K562 treated with DMSO at 1 percent for 24 hours (cell line): Measurements from ENCODE around the gene FSCN2. TPM values are rescaled to one million over a fixed set of nuclear protein-coding genes. Genes with fewer than 3 reads are reported as not detected.

Experiments
- total RNA-seq: library from RNA; unstranded; fragments of 300-600 nt; gene quantifications from 2 replicates; pipeline ENCODE4 v1.2.3, GENCODE V29; 2022; ENCODE audit warnings: low read depth; ENCODE audit not compliant: insufficient read depth

FSCN2 gene, protein sequence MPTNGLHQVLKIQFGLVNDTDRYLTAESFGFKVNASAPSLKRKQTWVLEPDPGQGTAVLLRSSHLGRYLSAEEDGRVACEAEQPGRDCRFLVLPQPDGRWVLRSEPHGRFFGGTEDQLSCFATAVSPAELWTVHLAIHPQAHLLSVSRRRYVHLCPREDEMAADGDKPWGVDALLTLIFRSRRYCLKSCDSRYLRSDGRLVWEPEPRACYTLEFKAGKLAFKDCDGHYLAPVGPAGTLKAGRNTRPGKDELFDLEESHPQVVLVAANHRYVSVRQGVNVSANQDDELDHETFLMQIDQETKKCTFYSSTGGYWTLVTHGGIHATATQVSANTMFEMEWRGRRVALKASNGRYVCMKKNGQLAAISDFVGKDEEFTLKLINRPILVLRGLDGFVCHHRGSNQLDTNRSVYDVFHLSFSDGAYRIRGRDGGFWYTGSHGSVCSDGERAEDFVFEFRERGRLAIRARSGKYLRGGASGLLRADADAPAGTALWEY
- 0.32 TPM in 1 of 2 replicates, not detected in the other for total RNA-seq

GRCh38 chr17:81527591-81528383 lies at the start of gene FSCN2:
TSS of gene FSCN2 (plus strand) at chr17:81528377. CDS start at chr17:81528532, 155 bp downstream.

DNA sequence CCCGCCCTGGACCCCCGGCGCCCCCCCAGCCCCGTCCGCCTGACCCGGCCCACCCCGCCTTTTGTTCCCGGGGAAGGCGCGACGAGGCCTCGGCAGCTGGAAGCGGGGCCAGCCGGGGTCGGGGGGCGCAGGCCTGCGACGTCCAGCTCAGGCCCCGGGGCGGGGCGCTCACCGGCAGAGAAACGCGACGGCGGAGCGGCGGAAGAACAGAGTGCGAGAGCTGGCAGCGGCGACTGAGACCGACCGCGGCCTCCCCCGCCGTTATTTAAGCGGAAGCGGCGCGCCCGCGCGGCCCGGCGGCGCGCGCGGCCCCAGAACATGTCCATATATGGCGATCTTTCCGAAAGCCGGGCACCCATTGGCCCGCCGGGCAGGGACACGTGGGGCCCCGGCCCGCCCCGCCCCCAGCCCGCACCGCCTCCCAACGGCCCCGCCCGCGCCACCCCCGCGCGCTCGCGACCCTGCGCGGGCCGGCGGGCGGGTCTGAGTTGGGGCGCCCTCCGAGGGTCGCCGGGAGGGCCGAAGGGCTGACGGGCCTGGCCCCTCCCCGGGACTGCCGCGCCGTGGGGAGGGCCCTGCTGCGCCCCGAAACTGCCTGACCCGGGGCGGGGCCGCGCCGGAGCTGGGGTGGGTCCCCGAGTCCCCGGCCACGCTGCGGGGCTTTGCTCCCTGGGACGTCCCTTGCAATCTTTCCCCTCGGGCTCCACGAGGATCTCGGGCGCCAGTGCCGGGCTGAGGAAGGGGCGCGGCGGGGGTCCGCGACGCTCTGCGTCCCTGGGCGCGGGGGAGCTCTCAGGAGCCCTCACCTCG lies 15.4 kb upstream of the FSCN2 start, which contains the start of gene ACTG1:
ACTG1 (minus strand) TSS at position 238 of the 810 bp plus-strand sequence. CDS start 445 bp downstream, outside the sequence.

GRCh38 chr17:81552244-81553017 lies 24.3 kb downstream of the FSCN2 start, which contains the start of gene FAAP100:
TSS of gene FAAP100 (minus strand) at chr17:81552353. CDS start at chr17:81552330, 23 bp downstream.

Other genes starting within 250 kb of the FSCN2 start
- gene SLC38A10, start 233.1 kb upstream of the FSCN2 start, total RNA-seq = 106 and 116 TPM in 2 replicates
- 7.7 and 8.3 TPM in 2 replicates for gene BAHCC1, start 132.9 kb upstream of the FSCN2 start, total RNA-seq
- 1,611 and 1,834 TPM in 2 replicates for gene ACTG1, start 15.6 kb upstream of the FSCN2 start, total RNA-seq
- 25.2 and 31.7 TPM in 2 replicates for gene FAAP100, start 24.0 kb downstream of the FSCN2 start, total RNA-seq
- gene NPLOC4, start 108.7 kb downstream of the FSCN2 start, total RNA-seq = 121 and 124 TPM in 2 replicates
- gene TSPAN10, start 108.8 kb downstream of the FSCN2 start, total RNA-seq = 0.95 and 1.4 TPM in 2 replicates
- gene PDE6G, start 128.2 kb downstream of the FSCN2 start, total RNA-seq = not detected in 2 replicates
- gene OXLD1, start 138.2 kb downstream of the FSCN2 start, total RNA-seq = 131 and 152 TPM in 2 replicates
- 38.7 and 44.1 TPM in 2 replicates for gene CCDC137, start 138.4 kb downstream of the FSCN2 start, total RNA-seq
- 23.5 and 24.0 TPM in 2 replicates for gene ARL16, start 155.4 kb downstream of the FSCN2 start, total RNA-seq
- gene HGS, start 155.6 kb downstream of the FSCN2 start, total RNA-seq = 113 and 135 TPM in 2 replicates
- 103 and 127 TPM in 2 replicates for gene MRPL12, start 175.0 kb downstream of the FSCN2 start, total RNA-seq
- 86.5 and 86.6 TPM in 2 replicates for gene SLC25A10, start 183.9 kb downstream of the FSCN2 start, total RNA-seq